HepG2 (cell line): ENCODE results near the gene CIB1. TPM values are rescaled to one million over a fixed set of nuclear protein-coding genes. Genes with fewer than 3 reads are reported as not detected.

Experiments used
- AHR ChIP-seq: IDR thresholded peaks from 2 replicates; pipeline ENCODE4 v1.6.1; 2018; ENCODE audit warnings: missing genetic modification reagents, missing compliant biosample characterization
- AKAP8 ChIP-seq: sonication (generic); formaldehyde crosslinking; IDR thresholded peaks from 2 replicates; pipeline ENCODE4 v1.5.1; 2020; ENCODE audit warnings: mild to moderate bottlenecking, missing genetic modification reagents
- CREM ChIP-seq, 2 experiments: sonication (generic) in 1 of 2; formaldehyde crosslinking in 1 of 2; IDR thresholded peaks; 2 replicates each; pipeline versions ENCODE4 v1.4.0 to v1.6.1; 2016 to 2020; ENCODE audit warnings: antibody characterized with exemption in 1 of 2, mild to moderate bottlenecking in 1 of 2, missing genetic modification reagents in 1 of 2
- DNMT3B ChIP-seq: conservative IDR thresholded peaks from 2 replicates; pipeline ENCODE4 v1.6.1; 2016; ENCODE audit warnings: missing biosample characterization, control low read depth
- ELF3 ChIP-seq: IDR thresholded peaks from 2 replicates; pipeline ENCODE4 v1.6.1; 2016; ENCODE audit warnings: missing genetic modification reagents, missing compliant biosample characterization
- ESRRA ChIP-seq: sonication (generic); formaldehyde crosslinking; IDR thresholded peaks from 2 replicates; pipeline ENCODE4 v1.5.1; 2020; ENCODE audit warnings: mild to moderate bottlenecking, low read depth, missing genetic modification reagents
- HNF4A ChIP-seq: sonication (generic); formaldehyde crosslinking; IDR thresholded peaks from 2 replicates; pipeline ENCODE4 v1.4.0; 2020; ENCODE audit warnings: missing genetic modification reagents
- KLF13 ChIP-seq: sonication (generic); formaldehyde crosslinking; IDR thresholded peaks from 2 replicates; pipeline ENCODE4 v1.4.0; 2020; ENCODE audit warnings: mild to moderate bottlenecking, missing genetic modification reagents
- MEF2D ChIP-seq: sonication (generic); formaldehyde crosslinking; IDR thresholded peaks from 2 replicates; pipeline ENCODE4 v1.5.1; 2020; ENCODE audit warnings: mild to moderate bottlenecking, missing genetic modification reagents
- MIER2 ChIP-seq: IDR thresholded peaks from 2 replicates; pipeline ENCODE4 v1.6.1; 2016; ENCODE audit warnings: missing biosample characterization, missing genetic modification reagents
- MTA1 ChIP-seq: sonication (generic); formaldehyde crosslinking; IDR thresholded peaks from 2 replicates; pipeline ENCODE4 v1.4.0; 2020; ENCODE audit warnings: missing genetic modification reagents, mild to moderate bottlenecking, borderline replicate concordance
- NBN ChIP-seq: fragments of 450-650 bp; conservative IDR thresholded peaks from 2 replicates; pipeline ENCODE4 v1.6.1; 2017
- NCOA2 ChIP-seq: sonication (generic); formaldehyde crosslinking; IDR thresholded peaks from 2 replicates; pipeline ENCODE4 v1.8.0; 2022; ENCODE audit warnings: inconsistent platforms
- PBX3 ChIP-seq: sonication (generic); formaldehyde crosslinking; IDR thresholded peaks from 2 replicates; pipeline ENCODE4 v1.8.1; 2023; ENCODE audit warnings: missing genetic modification reagents, inconsistent platforms, borderline replicate concordance
- PCBP1 ChIP-seq: fragments of 200-400 bp; formaldehyde crosslinking; IDR thresholded peaks from 2 replicates; pipeline ENCODE4 v1.6.1; 2017; ENCODE audit warnings: mild to moderate bottlenecking, low read depth, low read length, borderline replicate concordance
- RARG ChIP-seq: sonication (generic); formaldehyde crosslinking; IDR thresholded peaks from 2 replicates; pipeline ENCODE4 v1.4.0; 2020; ENCODE audit warnings: low read depth, mild to moderate bottlenecking, missing genetic modification reagents
- SMAD9 ChIP-seq: sonication (generic); formaldehyde crosslinking; IDR thresholded peaks from 2 replicates; pipeline ENCODE4 v1.5.1; 2020; ENCODE audit warnings: mild to moderate bottlenecking, missing genetic modification reagents
- ZBTB2 ChIP-seq: sonication (generic); formaldehyde crosslinking; IDR thresholded peaks from 2 replicates; pipeline ENCODE4 v1.8.0; 2022; ENCODE audit warnings: low read depth, missing genetic modification reagents
- ZNF256 ChIP-seq: sonication (generic); formaldehyde crosslinking; conservative IDR thresholded peaks from 2 replicates; pipeline ENCODE4 v1.4.0; 2020; ENCODE audit warnings: missing genetic modification reagents
- ZNF331 ChIP-seq: sonication (generic); formaldehyde crosslinking; IDR thresholded peaks from 2 replicates; pipeline ENCODE4 v1.4.0; 2020; ENCODE audit warnings: missing genetic modification reagents
- ZNF350 ChIP-seq: sonication (generic); formaldehyde crosslinking; IDR thresholded peaks from 2 replicates; pipeline ENCODE4 v1.4.0; 2020; ENCODE audit warnings: mild to moderate bottlenecking, low read depth, missing genetic modification reagents, borderline replicate concordance
- ZNF775 ChIP-seq: sonication (generic); formaldehyde crosslinking; IDR thresholded peaks from 2 replicates; pipeline ENCODE4 v1.4.0; 2020; ENCODE audit warnings: missing genetic modification reagents, mild to moderate bottlenecking, moderate library complexity, borderline replicate concordance
- ZNF878 ChIP-seq: sonication (generic); formaldehyde crosslinking; IDR thresholded peaks from 2 replicates; pipeline ENCODE4 v1.8.1; 2023; ENCODE audit warnings: mild to moderate bottlenecking, missing genetic modification reagents, moderate library complexity
- polyA plus RNA-seq, 8 experiments: library from polyadenylated mRNA; depleted of rRNA in 3 of 8; stranded (reverse) in 7 of 8; unstranded in 1 of 8; fragments of >200 nt; fragmentation: Illumina TruSeq in 4 of 8; extraction: Trizol in 4 of 8; gene quantifications; 2 replicates each; pipeline versions ENCODE4 v1.2.1 to v1.2.3, GENCODE V29; 2011 to 2016; ENCODE audit warnings: low read depth in 4 of 8, missing spikeins in 1 of 8, mixed read lengths in 1 of 8; ENCODE audit not compliant: insufficient read depth in 1 of 8
- total RNA-seq, 5 experiments: library from RNA; depleted of rRNA; stranded (reverse); fragments of >200 nt; fragmentation: Illumina TruSeq; extraction: Trizol; gene quantifications; 2 replicates each; pipeline ENCODE4 v1.2.3, GENCODE V29; 2016; ENCODE audit warnings: low read depth in 1 of 5
- TF ChIP-seq, protein P1 (sequence below): sonication (generic); formaldehyde crosslinking; IDR thresholded peaks from 2 replicates; pipeline ENCODE4 v1.4.0; 2020; ENCODE audit warnings: mild to moderate bottlenecking, low read depth, missing genetic modification reagents
- TF ChIP-seq, protein P2 (sequence below): sonication (generic); formaldehyde crosslinking; IDR thresholded peaks from 2 replicates; pipeline ENCODE4 v1.5.0; 2020; ENCODE audit warnings: mild to moderate bottlenecking, missing genetic modification reagents

The CIB1 gene
- total and polyA plus RNA-seq, 2 of the 13 experiments (the other 11 are each of a cell fraction or from before 2014, with no cell fraction given) = 38.7 to 72.7 TPM

DNA sequence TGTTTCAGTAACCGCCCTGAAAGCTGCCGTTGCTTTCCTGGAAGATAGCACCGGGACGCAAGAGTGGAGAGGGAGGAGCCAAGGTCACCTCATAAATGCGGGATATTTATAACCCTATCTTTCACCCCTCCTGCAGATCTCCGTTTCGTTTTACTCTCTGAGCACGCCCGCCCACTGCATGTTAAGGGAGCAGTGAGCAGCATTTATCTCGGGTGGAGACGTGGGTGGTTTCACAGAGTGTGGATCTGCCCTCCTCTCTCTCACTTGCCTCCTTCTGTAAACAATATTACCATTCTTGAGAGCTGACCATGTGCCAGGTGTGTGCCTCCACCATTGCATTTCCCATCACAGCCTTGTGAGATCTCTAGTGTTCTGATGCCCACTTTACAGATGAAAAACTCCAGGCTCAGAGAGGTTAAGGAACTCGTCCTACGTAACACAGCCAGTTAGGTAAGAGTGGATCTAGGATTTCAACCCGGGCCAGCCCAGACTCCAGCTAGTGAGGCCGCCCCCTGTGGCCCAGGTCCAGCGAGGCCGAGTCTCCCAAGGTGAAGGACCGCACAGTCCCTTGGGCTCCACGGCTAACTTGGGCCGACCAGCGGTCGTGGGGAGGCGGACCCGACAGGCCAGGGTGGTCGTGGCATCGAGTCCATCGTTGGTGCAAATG, 49.5 kb downstream of the CIB1 start (continued):
- TF ChIP-seq MTA1 (CRISPR knock-in tag) = 0 out of 2 replicates have a peak, but pooled peaks have one; percentile 83
- TF ChIP-seq MEF2D (CRISPR knock-in tag) = no peak
- TF ChIP-seq MIER2 (CRISPR knock-in tag) = no peak
- TF ChIP-seq ZNF350 = peak; percentile 69; the same call in 1 of the 2 replicates
- TF ChIP-seq, protein P1, sequence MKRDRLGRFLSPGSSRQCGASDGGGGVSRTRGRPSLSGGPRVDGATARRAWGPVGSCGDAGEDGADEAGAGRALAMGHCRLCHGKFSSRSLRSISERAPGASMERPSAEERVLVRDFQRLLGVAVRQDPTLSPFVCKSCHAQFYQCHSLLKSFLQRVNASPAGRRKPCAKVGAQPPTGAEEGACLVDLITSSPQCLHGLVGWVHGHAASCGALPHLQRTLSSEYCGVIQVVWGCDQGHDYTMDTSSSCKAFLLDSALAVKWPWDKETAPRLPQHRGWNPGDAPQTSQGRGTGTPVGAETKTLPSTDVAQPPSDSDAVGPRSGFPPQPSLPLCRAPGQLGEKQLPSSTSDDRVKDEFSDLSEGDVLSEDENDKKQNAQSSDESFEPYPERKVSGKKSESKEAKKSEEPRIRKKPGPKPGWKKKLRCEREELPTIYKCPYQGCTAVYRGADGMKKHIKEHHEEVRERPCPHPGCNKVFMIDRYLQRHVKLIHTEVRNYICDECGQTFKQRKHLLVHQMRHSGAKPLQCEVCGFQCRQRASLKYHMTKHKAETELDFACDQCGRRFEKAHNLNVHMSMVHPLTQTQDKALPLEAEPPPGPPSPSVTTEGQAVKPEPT = 0 out of 2 replicates have a peak, but pooled peaks have one; percentile 57
- TF ChIP-seq CREM (IDR thresholded peaks at IDR 0.05) = 0 out of 2 replicates have a peak, but pooled peaks have one; percentile 10
- TF ChIP-seq CREM (CRISPR knock-in tag; IDR thresholded peaks at IDR 0.05) = no peak
- peak; percentile 63; the same call in 1 of the 2 replicates for TF ChIP-seq DNMT3B (CRISPR knock-in tag)
- TF ChIP-seq PBX3 (CRISPR knock-in tag) = no peak
- TF ChIP-seq ZNF775 (CRISPR knock-in tag) = no peak
- TF ChIP-seq RARG = no peak
- TF ChIP-seq ZNF878 (CRISPR knock-in tag) = 0 out of 2 replicates have a peak, but pooled peaks have one; percentile 70
- no peak for TF ChIP-seq NBN
- TF ChIP-seq ZNF256 = no peak
- TF ChIP-seq AKAP8 = no peak
- no peak for TF ChIP-seq PCBP1
- TF ChIP-seq SMAD9 = no peak
- TF ChIP-seq KLF13 = no peak
- TF ChIP-seq ELF3 (CRISPR knock-in tag) = no peak
- TF ChIP-seq ZNF331 (CRISPR knock-in tag) = 0 out of 2 replicates have a peak, but pooled peaks have one; percentile 19
- no peak for TF ChIP-seq HNF4A (CRISPR knock-in tag)
- TF ChIP-seq, protein P2, sequence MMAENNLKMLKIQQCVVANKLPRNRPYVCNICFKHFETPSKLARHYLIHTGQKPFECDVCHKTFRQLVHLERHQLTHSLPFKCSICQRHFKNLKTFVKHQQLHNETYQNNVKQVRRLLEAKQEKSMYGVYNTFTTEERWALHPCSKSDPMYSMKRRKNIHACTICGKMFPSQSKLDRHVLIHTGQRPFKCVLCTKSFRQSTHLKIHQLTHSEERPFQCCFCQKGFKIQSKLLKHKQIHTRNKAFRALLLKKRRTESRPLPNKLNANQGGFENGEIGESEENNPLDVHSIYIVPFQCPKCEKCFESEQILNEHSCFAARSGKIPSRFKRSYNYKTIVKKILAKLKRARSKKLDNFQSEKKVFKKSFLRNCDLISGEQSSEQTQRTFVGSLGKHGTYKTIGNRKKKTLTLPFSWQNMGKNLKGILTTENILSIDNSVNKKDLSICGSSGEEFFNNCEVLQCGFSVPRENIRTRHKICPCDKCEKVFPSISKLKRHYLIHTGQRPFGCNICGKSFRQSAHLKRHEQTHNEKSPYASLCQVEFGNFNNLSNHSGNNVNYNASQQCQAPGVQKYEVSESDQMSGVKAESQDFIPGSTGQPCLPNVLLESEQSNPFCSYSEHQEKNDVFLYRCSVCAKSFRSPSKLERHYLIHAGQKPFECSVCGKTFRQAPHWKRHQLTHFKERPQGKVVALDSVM (CRISPR knock-in tag) = peak; percentile 35; the same call in 1 of the 2 replicates
- no peak for TF ChIP-seq AHR (CRISPR knock-in tag)
- TF ChIP-seq NCOA2 (CRISPR knock-in tag) = no peak
- TF ChIP-seq ESRRA (CRISPR knock-in tag) = no peak
- TF ChIP-seq ZBTB2 (CRISPR knock-in tag) = 0 out of 2 replicates have a peak, but pooled peaks have one; percentile 85
